Transverse colon (tissue), 4 donors: ENCODE results near the gene FGGY. TPM values are rescaled to one million over a fixed set of nuclear protein-coding genes. Genes with fewer than 3 reads are reported as not detected.

Experiments used
- DNase-seq: peaks from one replicate; pipeline ENCODE4 v3.0.0-alpha.2; 2019
- H3K27ac ChIP-seq, 4 donors: fragments of 200-600 bp; sonication (generic); 2 replicates each; pipeline ENCODE4 v1.5.1; 2016 to 2018; ENCODE audit warnings: inconsistent platforms in 4 of 4
- H3K27me3 ChIP-seq: fragments of 200-600 bp; sonication (generic); 2 replicates; pipeline ENCODE4 v1.5.1; 2017; ENCODE audit warnings: inconsistent platforms
- H3K36me3 ChIP-seq, 4 donors: fragments of 200-600 bp; sonication (generic); 2 replicates each; pipeline ENCODE4 v1.5.1; 2017 to 2019; ENCODE audit warnings: inconsistent platforms in 4 of 4
- H3K4me1 ChIP-seq, 4 donors: fragments of 200-600 bp; sonication (generic); 2 replicates each; pipeline ENCODE4 v1.5.1; 2017 to 2020; ENCODE audit warnings: inconsistent platforms in 4 of 4
- H3K4me3 ChIP-seq, 4 donors: fragments of 200-600 bp; sonication (generic); 1 replicate in 1 of 4; 2 replicates in 3 of 4; pipeline versions ENCODE4 v1.5.1 to v1.6.1; 2017 to 2019; ENCODE audit warnings: inconsistent platforms in 4 of 4
- H3K9me3 ChIP-seq, 2 donors: fragments of 200-600 bp; sonication (generic); 2 replicates each; pipeline ENCODE4 v1.5.1; 2017 to 2019; ENCODE audit warnings: inconsistent platforms in 2 of 2
- EP300 ChIP-seq: sonication (generic); formaldehyde crosslinking; IDR thresholded peaks from one replicate; pipeline ENCODE4 v1.6.1; 2017; ENCODE audit warnings: antibody characterized with exemption, low read depth
- POLR2A ChIP-seq: fragments of 450-650 bp; IDR thresholded peaks from one replicate; pipeline ENCODE4 v1.6.1; 2016; ENCODE audit warnings: antibody characterized with exemption, mild to moderate bottlenecking, moderate library complexity
- POLR2AphosphoS5 ChIP-seq, 3 donors: sonication (generic); formaldehyde crosslinking; IDR thresholded peaks; one replicate each; pipeline ENCODE4 v1.6.1; 2016; ENCODE audit warnings: antibody characterized with exemption in 3 of 3
- WGBS, 2 donors: methylation state at CpG; one replicate each; pipeline ENCODE4 v1.1.5; 2018; ENCODE audit warnings: low coverage in 1 of 2; 5-methylcytosine and 5-hydroxymethylcytosine counted together
- in situ Hi-C, 4 donors: fragments of 200-750 bp; cut with MboI; loops; one replicate each; pipeline versions ENCODE4 v1.15.0 to v1.15.1; 2017; ENCODE audit warnings: low sequenced_read_pairs in 3 of 4, low pct_ligation_motif_present in 1 of 4, low pct_unique_long_range_greater_than_20kb in 1 of 4
- intact Hi-C: fragments of 100-400 bp; cut with DNase I; formaldehyde crosslinking; loops from one replicate; pipeline ENCODE4 v1.15.1; 2023; ENCODE audit warnings: low total_unique reads
- total RNA-seq, 4 donors: library from RNA; depleted of rRNA; stranded (reverse); fragments of >200 nt; gene quantifications; one replicate each; pipeline ENCODE4 v1.1.0, GENCODE V29; 2016
- TF ChIP-seq, protein P1 (sequence below), 5 experiments: fragments of 200-600 bp in 3 of 5; fragments of 450-650 bp in 2 of 5; sonication (generic) in 3 of 5; IDR thresholded peaks; 1 replicate in 2 of 5; 2 replicates in 3 of 5; pipeline ENCODE4 v1.5.1; 2016 to 2017; ENCODE audit warnings: antibody characterized with exemption in 5 of 5, inconsistent platforms in 3 of 5, mild to moderate bottlenecking in 2 of 5, moderate library complexity in 1 of 5

FGGY gene
- total RNA-seq, 4 donors from 2014 or later, result 18.2 to 97.7 (median 27.1) TPM

- no peak overlapping the region for H3K27ac ChIP-seq
- H3K9me3 ChIP-seq, result no peaks in the 10 kb centered on the region
- DNase-seq, result no peak
- H3K4me1 ChIP-seq, result peaks cover 11 to 28% (median 14%) of the 10 kb centered on the region in 4 donors
- intact Hi-C loops (loop anchor here (10.0 kb wide), 1 partner anchor 151 kb away; no protein-coding TSS in a partner anchor), in situ Hi-C loops (loop anchor here in 3 of 4 donors (10.0 to 25.0 kb wide), 4 partner anchors 382 to 557 kb away; partner anchors contain the start of gene JUN (in 2 of the 3))
- no peak overlapping the region for H3K4me3 ChIP-seq
- no peaks in the 10 kb centered on the region for H3K27me3 ChIP-seq
- H3K36me3 ChIP-seq, result no peaks in the 10 kb centered on the region
- WGBS, 2 donors, result 90 to 91% methylated on average over 8 to 12 of the region's 12 CpGs
- TF ChIP-seq POLR2AphosphoS5 (IDR thresholded peaks at IDR 0.05) (no peak), POLR2A (no peak), EP300 (no peak)
- TF ChIP-seq, protein P1, sequence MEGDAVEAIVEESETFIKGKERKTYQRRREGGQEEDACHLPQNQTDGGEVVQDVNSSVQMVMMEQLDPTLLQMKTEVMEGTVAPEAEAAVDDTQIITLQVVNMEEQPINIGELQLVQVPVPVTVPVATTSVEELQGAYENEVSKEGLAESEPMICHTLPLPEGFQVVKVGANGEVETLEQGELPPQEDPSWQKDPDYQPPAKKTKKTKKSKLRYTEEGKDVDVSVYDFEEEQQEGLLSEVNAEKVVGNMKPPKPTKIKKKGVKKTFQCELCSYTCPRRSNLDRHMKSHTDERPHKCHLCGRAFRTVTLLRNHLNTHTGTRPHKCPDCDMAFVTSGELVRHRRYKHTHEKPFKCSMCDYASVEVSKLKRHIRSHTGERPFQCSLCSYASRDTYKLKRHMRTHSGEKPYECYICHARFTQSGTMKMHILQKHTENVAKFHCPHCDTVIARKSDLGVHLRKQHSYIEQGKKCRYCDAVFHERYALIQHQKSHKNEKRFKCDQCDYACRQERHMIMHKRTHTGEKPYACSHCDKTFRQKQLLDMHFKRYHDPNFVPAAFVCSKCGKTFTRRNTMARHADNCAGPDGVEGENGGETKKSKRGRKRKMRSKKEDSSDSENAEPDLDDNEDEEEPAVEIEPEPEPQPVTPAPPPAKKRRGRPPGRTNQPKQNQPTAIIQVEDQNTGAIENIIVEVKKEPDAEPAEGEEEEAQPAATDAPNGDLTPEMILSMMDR (IDR thresholded peaks at IDR 0.05), result no peak
Observed at GRCh38 chr1:59293849-59294248, 3.0 kb upstream of the FGGY start.

DNA sequence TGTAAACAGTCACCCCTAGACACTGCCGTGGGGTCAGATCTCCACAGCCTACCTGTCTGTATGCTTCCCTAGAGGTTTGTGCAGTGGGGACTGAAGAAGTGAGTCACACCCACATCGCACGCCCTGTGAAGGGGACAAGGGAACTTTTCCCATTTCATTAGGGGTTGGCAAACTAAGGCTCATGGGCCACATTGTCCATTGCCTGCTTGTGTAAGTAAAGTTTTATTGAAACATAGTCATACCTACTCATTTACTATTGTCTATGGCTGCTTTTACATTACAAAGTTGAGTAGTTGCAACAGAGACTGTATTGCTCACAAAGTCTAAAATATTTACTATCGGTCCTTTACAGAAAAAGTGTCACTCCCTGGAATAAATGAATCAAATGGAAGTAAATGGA is 2.5 kb upstream of the FGGY start:
- Histone ChIP-seq H3K9me3 (no peaks in the 10 kb centered on the region), H3K4me1 (peaks cover 11 to 28% (median 14%) of the 10 kb centered on the region in 4 donors), H3K36me3 (no peaks in the 10 kb centered on the region), H3K4me3 (no peak overlapping the region), H3K27ac (no peak overlapping the region), H3K27me3 (no peaks in the 10 kb centered on the region)
- in situ Hi-C loops (loop anchor here in 3 of 4 donors (10.0 to 25.0 kb wide), 4 partner anchors 382 to 557 kb away; partner anchors contain the start of gene JUN (in 2 of the 3)), intact Hi-C loops (loop anchor here (10.0 kb wide), 1 partner anchor 150 kb away; no protein-coding TSS in a partner anchor)
- TF ChIP-seq POLR2A, result no peak
- TF ChIP-seq EP300, result no peak
- TF ChIP-seq, protein P1 (IDR thresholded peaks at IDR 0.05), result no peak
- no peak for TF ChIP-seq POLR2AphosphoS5 (IDR thresholded peaks at IDR 0.05)
- WGBS, 2 donors, result 73 to 94% methylated on average over 1 to 4 of the region's 4 CpGs
- DNase-seq, result no peak

DNA sequence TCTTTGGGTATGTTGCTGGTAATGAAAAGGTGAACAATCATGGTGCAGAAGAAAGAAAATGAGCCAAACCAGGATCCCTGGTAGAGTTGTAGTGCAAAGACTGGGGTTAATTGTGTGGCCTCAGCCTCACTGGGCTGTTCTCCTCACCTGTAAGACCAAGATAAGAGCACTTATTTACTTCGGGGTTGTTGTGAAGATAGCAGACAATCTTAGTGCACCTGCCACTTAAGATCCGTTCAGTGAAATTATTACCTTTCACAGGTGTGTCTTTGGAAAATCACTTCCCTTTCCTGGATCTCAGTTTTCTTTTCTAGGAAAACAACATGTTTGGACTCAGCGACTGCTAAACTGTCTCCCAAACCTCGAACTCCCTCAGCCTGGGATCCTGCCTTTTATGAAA is 1.3 kb upstream of the FGGY start:
- DNase-seq, result no peak
- H3K4me3 ChIP-seq, result peak overlapping the region in 3 of 4 donors; percentile 34 to 57 (median 39)
- H3K27ac ChIP-seq, result peak overlapping the region; percentile 92 to 98 (median 95)
- 48 to 49% methylated on average over 4 of the region's 4 CpGs for WGBS, 2 donors
- TF ChIP-seq, protein P1 (IDR thresholded peaks at IDR 0.05), result no peak
- TF ChIP-seq POLR2A (no peak), POLR2AphosphoS5 (IDR thresholded peaks at IDR 0.05) (no peak), EP300 (no peak)
- H3K4me1 ChIP-seq, result peaks cover 11 to 28% (median 14%) of the 10 kb centered on the region in 4 donors
- in situ Hi-C loops, result loop anchor here in 3 of 4 donors (10.0 to 25.0 kb wide), 4 partner anchors 383 to 558 kb away; partner anchors contain the start of gene JUN (in 2 of the 3)
- H3K9me3 ChIP-seq, result no peaks in the 10 kb centered on the region
- intact Hi-C loops, result loop anchor here (2.0 to 10.0 kb wide), 3 partner anchors 149 to 393 kb away; no protein-coding TSS in a partner anchor
- no peaks in the 10 kb centered on the region for H3K36me3 ChIP-seq
- H3K27me3 ChIP-seq, result no peaks in the 10 kb centered on the region

DNA sequence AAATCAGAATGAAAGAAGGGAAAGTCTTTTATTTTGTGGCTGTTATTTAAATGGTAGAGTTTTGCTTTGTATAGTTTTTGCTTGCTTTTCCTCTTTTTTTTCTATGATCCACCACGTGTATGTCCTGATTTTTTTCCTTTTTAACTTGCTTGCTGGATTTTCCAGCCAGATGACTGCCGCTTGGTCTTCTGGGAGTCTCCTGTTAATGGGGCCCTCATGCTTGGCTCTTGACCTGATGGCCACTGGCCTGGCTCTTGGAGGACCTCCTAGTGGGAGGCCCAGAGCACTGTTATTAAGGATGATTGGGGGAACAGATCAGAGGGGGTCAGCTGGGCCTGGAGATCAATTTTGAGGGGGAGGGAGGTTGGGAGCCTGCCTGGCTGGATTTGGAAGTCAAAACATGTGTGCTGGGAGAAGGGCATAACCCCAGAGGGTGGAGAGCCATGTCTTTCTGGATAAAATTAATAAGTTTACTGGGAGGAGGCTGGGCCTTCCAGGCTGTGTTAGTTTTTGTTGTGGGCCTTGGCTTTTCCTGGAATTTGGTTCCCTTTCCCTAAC is 1.2 kb downstream of the FGGY start:
- intact Hi-C loops, result loop anchor here (5.0 to 10.0 kb wide), 2 partner anchors 147 to 396 kb away; no protein-coding TSS in a partner anchor
- TF ChIP-seq, protein P1 (IDR thresholded peaks at IDR 0.05), result no peak
- TF ChIP-seq POLR2A, result no peak
- no peak for TF ChIP-seq POLR2AphosphoS5 (IDR thresholded peaks at IDR 0.05)
- no peak for TF ChIP-seq EP300
- Histone ChIP-seq H3K36me3 (no peaks in the 10 kb centered on the region), H3K4me3 (no peak overlapping the region), H3K27me3 (no peaks in the 10 kb centered on the region), H3K27ac (peak overlapping the region; percentile 92 to 98 (median 95)), H3K9me3 (peaks cover 3% of the 10 kb centered on the region in 2 donors), H3K4me1 (peaks cover 11 to 28% (median 14%) of the 10 kb centered on the region in 4 donors)
- WGBS, 2 donors, result 47 to 65% methylated on average over 2 of the region's 2 CpGs
- DNase-seq, result no peak
- in situ Hi-C loops, result loop anchor here in 3 of 4 donors (10.0 to 25.0 kb wide), 4 partner anchors 386 to 561 kb away; partner anchors contain the start of gene JUN (in 2 of the 3)
